IMR-90 (cell line): ENCODE results near the gene MTCH2. TPM values are rescaled to one million over a fixed set of nuclear protein-coding genes. Genes with fewer than 3 reads are reported as not detected.
"Not testable (repeated sequence)": the region's sequence is repeated elsewhere in the genome, so short reads cannot be mapped to it uniquely, and the experiment has no call there.

Experiments
- ATAC-seq: fragments of 200-7000 bp; cut with Tn5 transposase; 2 replicates; pipeline ENCODE4 v1.9.1; 2020; ENCODE audit warnings: low read depth, mild to moderate bottlenecking, moderate library complexity
- BruUV-seq: library from RNA; stranded (reverse); fragments of 400-500 nt; replicated peaks from 2 replicates; lab custom pipeline; 2021; lab: Mats Ljungman, UMichigan
- CTCF ChIA-PET: fragments of 300-600 bp; formaldehyde crosslinking; extraction: SDS; loops from one replicate; lab custom pipeline; 2021; ENCODE audit warnings: antibody characterized with exemption; lab: Yijun Ruan, JAX
- POLR2A ChIA-PET: fragments of 300-600 bp; sonication (Branson Sonifier 250); formaldehyde crosslinking; loops from one replicate; lab custom pipeline; 2022; ENCODE audit warnings: antibody characterized with exemption; ENCODE audit not compliant: unreplicated experiment; lab: Charles Lee
- DNase-seq: peaks from one replicate; pipeline ENCODE4 v3.0.0; 2013
- H2AFZ ChIP-seq: replicated peaks from 2 replicates; pipeline ENCODE3; 2013; ENCODE audit warnings: low read length, mild to moderate bottlenecking; ENCODE audit not compliant: poor library complexity
- H2AK5ac ChIP-seq: 2 replicates; pipeline ENCODE4 v1.6.1; 2013; ENCODE audit warnings: low read depth, low read length, inconsistent platforms
- H2AK9ac ChIP-seq: replicated peaks from 2 replicates; pipeline ENCODE3; 2013; ENCODE audit warnings: mild to moderate bottlenecking, low read depth, low read length, moderate library complexity; ENCODE audit not compliant: poor library complexity
- H2BK120ac ChIP-seq: 2 replicates; pipeline ENCODE4 v1.6.1; 2013; ENCODE audit warnings: low read depth, low read length, inconsistent platforms
- H2BK15ac ChIP-seq: 3 replicates; pipeline ENCODE4 v1.6.1; 2013; ENCODE audit warnings: low read depth, low read length, inconsistent platforms
- H2BK20ac ChIP-seq: 2 replicates; pipeline ENCODE4 v1.6.1; 2013; ENCODE audit warnings: low read depth, mild to moderate bottlenecking, inconsistent platforms, low read length, moderate library complexity
- H2BK5ac ChIP-seq: 2 replicates; pipeline ENCODE4 v1.6.1; 2013; ENCODE audit warnings: mild to moderate bottlenecking, low read depth, low read length, inconsistent platforms; ENCODE audit not compliant: poor library complexity, severe bottlenecking
- H3K14ac ChIP-seq: replicated peaks from 2 replicates; pipeline ENCODE4 v1.6.1; 2013; ENCODE audit warnings: low read depth, low read length, inconsistent platforms
- H3K18ac ChIP-seq: 2 replicates; pipeline ENCODE4 v1.6.1; 2013; ENCODE audit warnings: low read depth, low read length, control low read depth
- H3K23ac ChIP-seq: 2 replicates; pipeline ENCODE4 v1.6.1; 2013; ENCODE audit warnings: low read depth, low read length, inconsistent platforms
- H3K27ac ChIP-seq: 2 replicates; pipeline ENCODE4 v1.5.1; 2013; ENCODE audit warnings: mild to moderate bottlenecking, control low read depth, low read length; ENCODE audit not compliant: insufficient read depth
- H3K27me3 ChIP-seq: 2 replicates; pipeline ENCODE4 v1.6.1; 2013; ENCODE audit warnings: low read length; ENCODE audit not compliant: control insufficient read depth, insufficient read depth
- H3K36me3 ChIP-seq: 2 replicates; pipeline ENCODE4 v1.6.1; 2013; ENCODE audit warnings: low read length, mixed read lengths; ENCODE audit not compliant: control insufficient read depth, insufficient read depth
- H3K4ac ChIP-seq: 2 replicates; pipeline ENCODE4 v1.6.1; 2013; ENCODE audit warnings: low read depth, low read length, inconsistent platforms
- H3K4me1 ChIP-seq: 2 replicates; pipeline ENCODE4 v1.6.1; 2013; ENCODE audit warnings: low read length, mixed read lengths; ENCODE audit not compliant: control insufficient read depth, insufficient read depth
- H3K4me2 ChIP-seq: 2 replicates; pipeline ENCODE4 v1.6.1; 2013; ENCODE audit warnings: low read depth, mild to moderate bottlenecking, control low read depth, low read length, moderate library complexity
- H3K4me3 ChIP-seq: 2 replicates; pipeline ENCODE4 v1.5.1; 2013; ENCODE audit warnings: low read depth, mild to moderate bottlenecking, control low read depth, low read length, moderate library complexity; ENCODE audit not compliant: insufficient read depth
- H3K56ac ChIP-seq: 2 replicates; pipeline ENCODE4 v1.6.1; 2013; ENCODE audit warnings: low read length, inconsistent platforms; ENCODE audit not compliant: insufficient read depth; ENCODE audit errors: extremely low read depth
- H3K79me1 ChIP-seq, 2 experiments: 2 replicates each; pipeline ENCODE4 v1.6.1; 2013; ENCODE audit warnings: low read length in 2 of 2, inconsistent platforms in 1 of 2, low read depth in 1 of 2
- H3K9ac ChIP-seq: 2 replicates; pipeline ENCODE4 v1.6.1; 2013; ENCODE audit warnings: low read depth, low read length, control low read depth
- H3K9me1 ChIP-seq: 2 replicates; pipeline ENCODE4 v1.6.1; 2013; ENCODE audit warnings: low read length, inconsistent platforms; ENCODE audit not compliant: insufficient read depth
- H3K9me3 ChIP-seq: 2 replicates; pipeline ENCODE4 v1.6.1; 2013; ENCODE audit warnings: low read length; ENCODE audit not compliant: control insufficient read depth, insufficient read depth
- H4K20me1 ChIP-seq: 2 replicates; pipeline ENCODE4 v1.6.1; 2013; ENCODE audit warnings: low read length, inconsistent platforms; ENCODE audit not compliant: insufficient read depth
- H4K5ac ChIP-seq: 2 replicates; pipeline ENCODE4 v1.6.1; 2013; ENCODE audit warnings: mild to moderate bottlenecking, low read depth, low read length, control low read depth
- H4K8ac ChIP-seq, 2 experiments: 2 replicates each; pipeline ENCODE4 v1.6.1; 2013; ENCODE audit warnings: low read depth in 2 of 2, low read length in 2 of 2, control low read depth in 1 of 2, inconsistent platforms in 1 of 2
- H4K91ac ChIP-seq: 2 replicates; pipeline ENCODE4 v1.6.1; 2013; ENCODE audit warnings: low read depth, low read length, inconsistent platforms; ENCODE audit not compliant: insufficient read depth
- BHLHE40 ChIP-seq: fragments of 150-350 bp; IDR thresholded peaks from 2 replicates; pipeline ENCODE4 v1.6.1; 2016; ENCODE audit warnings: mild to moderate bottlenecking, low read depth, low read length
- CEBPB ChIP-seq: IDR thresholded peaks from 2 replicates; pipeline ENCODE4 v1.6.1; 2012; ENCODE audit warnings: low read depth, low read length, improper control_type of control experiment
- CHD1 ChIP-seq: IDR thresholded peaks from 2 replicates; pipeline ENCODE4 v1.6.1; 2012; ENCODE audit warnings: low read depth, low read length, improper control_type of control experiment
- CTCF ChIP-seq: conservative IDR thresholded peaks from 2 replicates; pipeline ENCODE4 v1.5.1; 2012; ENCODE audit warnings: mild to moderate bottlenecking, low read depth, low read length, improper control_type of control experiment
- MXI1 ChIP-seq: IDR thresholded peaks from 2 replicates; pipeline ENCODE4 v1.6.1; 2012; ENCODE audit warnings: low read depth, mild to moderate bottlenecking, low read length, moderate library complexity, borderline replicate concordance
- POLR2A ChIP-seq: IDR thresholded peaks from 2 replicates; pipeline ENCODE4 v1.6.1; 2012; ENCODE audit warnings: mild to moderate bottlenecking, low read depth, low read length
- RAD21 ChIP-seq: IDR thresholded peaks from 2 replicates; pipeline ENCODE4 v1.6.1; 2012; ENCODE audit warnings: low read length, improper control_type of control experiment
- USF2 ChIP-seq: fragments of 150-350 bp; IDR thresholded peaks from 2 replicates; pipeline ENCODE4 v1.6.1; 2017; ENCODE audit warnings: mild to moderate bottlenecking, antibody characterized with exemption, low read length, low read depth
- WGBS, 2 experiments: methylation state at CpG; one replicate each; pipeline versions ENCODE4 v1.1.5 to v1.1.7; 2013; ENCODE audit warnings: missing lambda C conversion rate in 2 of 2; ENCODE audit not compliant: insufficient read length in 1 of 2; ENCODE audit errors: extremely low coverage in 2 of 2; 5-methylcytosine and 5-hydroxymethylcytosine counted together
- dilution Hi-C: fragments of 300-500 bp; cut with HindIII; formaldehyde crosslinking; loops from one replicate; pipeline ENCODE4 v1.14.3; 2018; ENCODE audit warnings: low sequenced_read_pairs; ENCODE audit not compliant: unreplicated experiment
- in situ Hi-C: fragments of 300-500 bp; cut with MboI; formaldehyde crosslinking; loops from 3 replicates; pipeline ENCODE4 v1.14.3; 2019; ENCODE audit warnings: low sequenced_read_pairs, inconsistent platforms, mixed read lengths
- intact Hi-C: fragments of 100-400 bp; cut with micrococcal nuclease; formaldehyde crosslinking; loops from 2 replicates; pipeline ENCODE4 v1.10.0; 2022
- polyA plus RNA-seq, 3 experiments: library from polyadenylated mRNA; depleted of rRNA; stranded (reverse); fragments of >200 nt; gene quantifications; 2 replicates each; pipeline ENCODE4 v1.2.3, GENCODE V29; 2012; ENCODE audit warnings: low replicate concordance in 1 of 3
- total RNA-seq: library from RNA; depleted of rRNA; stranded (reverse); fragments of >200 nt; gene quantifications from 2 replicates; pipeline ENCODE4 v1.2.3, GENCODE V29; 2012

MTCH2 gene
- total and polyA plus RNA-seq, 2 of the 4 experiments (the other 2 are of a cell fraction), result 103 to 163 TPM

- H2BK20ac ChIP-seq, result no peak overlapping the region
- no peaks in the 10 kb centered on the region for H3K4me1 ChIP-seq
- H2BK120ac ChIP-seq, result no peak overlapping the region
- H3K14ac ChIP-seq, result no peak overlapping the region
- no peak overlapping the region for H2BK15ac ChIP-seq
- no peaks in the 10 kb centered on the region for H3K27me3 ChIP-seq
- CTCF ChIA-PET, result no interaction called here
- dilution Hi-C loops (no loop called here), intact Hi-C loops (no loop called here), in situ Hi-C loops (no loop called here)
- H3K9ac ChIP-seq, result no peak overlapping the region
- BruUV-seq, result no TSS peak
- H4K8ac ChIP-seq, result no peak overlapping the region
- H3K23ac ChIP-seq, result no peak overlapping the region
- H2AK9ac ChIP-seq, result no peak overlapping the region
- H3K18ac ChIP-seq, result no peak overlapping the region
- H3K9me3 ChIP-seq, result no peaks in the 10 kb centered on the region
- no peaks in the 10 kb centered on the region for H3K9me1 ChIP-seq
- H4K5ac ChIP-seq, result no peak overlapping the region
- no peak overlapping the region for H2BK5ac ChIP-seq
- no peak for DNase-seq
- H3K79me1 ChIP-seq, result no peaks in the 10 kb centered on the region
- H2AFZ ChIP-seq, result no peak overlapping the region
- H3K36me3 ChIP-seq, result no peaks in the 10 kb centered on the region
- H3K56ac ChIP-seq, result no peak overlapping the region
- WGBS, 2 experiments, result 100% methylated on average over 1 of the region's 4 CpGs; no CpG with 5 or more reads in 1 of the 2 experiments
- no peak for TF ChIP-seq CTCF
- TF ChIP-seq POLR2A, result no peak
- TF ChIP-seq CHD1, result no peak
- TF ChIP-seq RAD21, result no peak
- TF ChIP-seq USF2, result no peak
- no peak for TF ChIP-seq BHLHE40
- no peak for TF ChIP-seq CEBPB
- no peak for TF ChIP-seq MXI1
- no peaks in the 10 kb centered on the region for H4K20me1 ChIP-seq
- POLR2A ChIA-PET, result interaction anchor here (0.6 kb wide), 1 partner anchor 493 kb away, joined by 3 read pairs; no protein-coding TSS in a partner anchor
- no peak for ATAC-seq
- no peak overlapping the region for H3K4me2 ChIP-seq
- H4K91ac ChIP-seq, result no peak overlapping the region
- H3K27ac ChIP-seq, result no peak overlapping the region
- H3K4ac ChIP-seq, result no peak overlapping the region
- H3K4me3 ChIP-seq, result no peak overlapping the region
- H2AK5ac ChIP-seq, result no peak overlapping the region
Observed at GRCh38 chr11:47688111-47688510, 45.8 kb upstream of the MTCH2 start.

GRCh38 chr11:47686704-47687103, 44.3 kb upstream of the MTCH2 start:
- H3K4ac ChIP-seq, H3K27me3 ChIP-seq, H3K79me1 ChIP-seq, H3K9ac ChIP-seq, H2AK5ac ChIP-seq, H2BK15ac ChIP-seq, H3K18ac ChIP-seq, POLR2A ChIA-PET, H3K36me3 ChIP-seq, H4K20me1 ChIP-seq, CTCF ChIA-PET, dilution Hi-C loops, H3K23ac ChIP-seq, H2BK5ac ChIP-seq, H4K5ac ChIP-seq, H3K4me3 ChIP-seq, in situ Hi-C loops, H3K4me2 ChIP-seq, H3K27ac ChIP-seq, H3K4me1 ChIP-seq, H2BK20ac ChIP-seq, H3K9me3 ChIP-seq, ATAC-seq, intact Hi-C loops, H4K91ac ChIP-seq, H3K9me1 ChIP-seq, BruUV-seq, H2AK9ac ChIP-seq, H4K8ac ChIP-seq, H3K14ac ChIP-seq, DNase-seq, H2AFZ ChIP-seq, H3K56ac ChIP-seq, H2BK120ac ChIP-seq: not testable (repeated sequence)
- no CpG with 5 or more reads among the region's 3 CpGs for WGBS, 2 experiments
